ENCODE results near the gene BOLA3. TPM values are rescaled to one million over a fixed set of nuclear protein-coding genes. Genes with fewer than 3 reads are reported as not detected.

The BOLA3 gene
- total RNA-seq, 4 donors from 2014 or later = 16.4 to 94.2 (median 78.6) TPM

DNA sequence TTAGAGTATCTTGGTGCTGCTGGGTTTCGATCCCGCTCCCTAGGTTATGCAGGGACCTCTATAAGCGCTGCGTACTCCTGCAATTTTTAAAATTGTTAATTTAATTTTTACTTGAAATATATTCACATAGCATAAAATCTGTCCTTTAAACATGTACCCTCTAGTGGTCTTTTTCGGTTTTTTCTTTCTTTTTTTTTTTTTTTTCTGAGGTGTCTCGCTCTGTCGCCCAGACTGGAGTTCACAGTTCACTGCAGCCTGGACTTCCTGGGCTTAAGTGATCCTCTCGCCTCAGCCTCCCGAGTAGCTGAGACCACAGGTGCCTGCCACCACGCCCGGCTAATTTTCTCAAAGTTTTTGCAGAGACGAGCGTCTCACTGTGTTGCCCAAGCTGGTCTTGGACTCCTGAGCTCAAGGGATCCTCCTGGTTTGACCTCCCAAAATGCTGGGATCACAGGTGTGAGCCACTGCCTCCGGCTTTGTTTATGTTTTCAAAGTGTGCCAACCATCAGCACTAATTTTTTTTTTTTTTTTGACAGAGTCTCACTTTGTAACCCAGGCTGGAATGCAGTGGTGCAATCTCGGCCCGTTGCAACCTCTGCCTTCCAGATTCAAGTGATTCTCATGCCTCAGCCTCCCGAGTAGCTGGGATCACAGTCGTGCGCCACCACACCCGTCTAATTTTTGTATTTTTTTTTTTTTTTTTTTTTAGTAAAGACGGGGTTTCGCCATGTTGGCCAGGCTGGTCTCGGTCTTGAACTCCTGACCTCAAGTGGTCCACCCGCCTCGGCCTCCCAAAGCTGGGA is 31.6 kb upstream of the BOLA3 start:
- Histone ChIP-seq H3K4me1 (peaks cover 13 to 25% of the 10 kb centered on the region in 2 donors), H3K27ac (peak overlapping the region in 1 of 3 donors; percentile 91), H3K27me3 (no peaks in the 10 kb centered on the region), H3K36me3 (no peaks in the 10 kb centered on the region), H3K9me3 (no peaks in the 10 kb centered on the region), H3K4me3 (replicated peaks in 1 of 3) (peak overlapping the region in 2 of 3 donors; percentile 47 to 89)
- DNase-seq = peak in 1 of 2 donors; percentile 16
- TF ChIP-seq, protein P1, sequence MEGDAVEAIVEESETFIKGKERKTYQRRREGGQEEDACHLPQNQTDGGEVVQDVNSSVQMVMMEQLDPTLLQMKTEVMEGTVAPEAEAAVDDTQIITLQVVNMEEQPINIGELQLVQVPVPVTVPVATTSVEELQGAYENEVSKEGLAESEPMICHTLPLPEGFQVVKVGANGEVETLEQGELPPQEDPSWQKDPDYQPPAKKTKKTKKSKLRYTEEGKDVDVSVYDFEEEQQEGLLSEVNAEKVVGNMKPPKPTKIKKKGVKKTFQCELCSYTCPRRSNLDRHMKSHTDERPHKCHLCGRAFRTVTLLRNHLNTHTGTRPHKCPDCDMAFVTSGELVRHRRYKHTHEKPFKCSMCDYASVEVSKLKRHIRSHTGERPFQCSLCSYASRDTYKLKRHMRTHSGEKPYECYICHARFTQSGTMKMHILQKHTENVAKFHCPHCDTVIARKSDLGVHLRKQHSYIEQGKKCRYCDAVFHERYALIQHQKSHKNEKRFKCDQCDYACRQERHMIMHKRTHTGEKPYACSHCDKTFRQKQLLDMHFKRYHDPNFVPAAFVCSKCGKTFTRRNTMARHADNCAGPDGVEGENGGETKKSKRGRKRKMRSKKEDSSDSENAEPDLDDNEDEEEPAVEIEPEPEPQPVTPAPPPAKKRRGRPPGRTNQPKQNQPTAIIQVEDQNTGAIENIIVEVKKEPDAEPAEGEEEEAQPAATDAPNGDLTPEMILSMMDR (IDR thresholded peaks at IDR 0.05) = peak in 1 of 6 experiments; percentile 57
- no peak for TF ChIP-seq POLR2A (IDR thresholded peaks at IDR 0.05)
- intact Hi-C loops (cut with DNase I) = no loop called here
- WGBS, 2 donors = 59 to 61% methylated on average over 25 of the region's 25 CpGs

DNA sequence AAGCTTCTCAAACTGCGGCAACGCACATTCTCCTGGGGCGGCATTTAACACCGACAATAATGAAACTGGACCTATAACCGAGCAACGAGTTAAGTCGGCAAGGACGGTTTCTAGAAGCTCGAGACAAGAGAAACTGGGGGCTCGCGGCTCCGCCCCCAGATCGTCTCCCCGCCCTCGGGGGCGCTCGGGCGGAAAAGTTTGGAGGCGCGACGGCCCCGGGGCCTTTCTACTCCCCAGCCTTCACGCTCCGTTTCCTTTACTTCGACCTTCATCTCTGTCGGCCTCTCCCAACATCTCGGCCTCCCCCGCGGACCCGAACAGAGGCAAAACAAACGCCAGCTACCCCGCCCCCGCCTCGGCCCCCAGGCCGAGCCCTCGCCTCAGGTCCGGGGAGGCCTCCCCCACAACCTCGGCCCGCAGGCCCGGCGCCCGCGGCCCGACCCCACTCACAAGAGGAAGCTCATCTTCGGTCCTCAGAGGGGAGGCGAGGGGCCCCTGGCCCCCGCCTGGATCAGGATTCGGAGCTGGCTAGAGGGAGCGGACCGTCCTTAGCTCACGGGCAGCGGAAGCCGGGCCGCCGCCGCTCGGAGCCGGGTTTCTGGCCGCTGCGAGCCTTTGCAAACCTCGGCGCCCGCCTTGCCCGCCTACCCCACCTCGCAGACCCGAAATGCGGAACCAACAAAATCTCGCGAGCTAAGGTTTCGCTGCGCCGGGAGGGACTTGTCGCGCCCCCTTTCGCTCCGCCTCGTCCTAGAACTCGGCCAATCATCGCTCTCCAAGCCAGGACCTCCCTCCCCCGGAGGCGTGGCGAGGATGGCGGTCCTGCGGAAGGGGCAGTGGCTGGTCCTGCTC is 30.7 kb upstream of the BOLA3 start, which contains the start of gene MOB1A:
Gene MOB1A, minus strand, starts transcription at position 669 of the 852 bp plus-strand sequence. Its CDS starts 205 bp downstream, at position 464.
- intact Hi-C loops (cut with DNase I) = no loop called here
- peak within 1 kb of the TSS; percentile 90 to 92 (median 91) for H3K27ac ChIP-seq
- H3K4me1 ChIP-seq = peaks cover 13 to 25% of the 10 kb centered on the region in 2 donors
- TF ChIP-seq, protein P1 (IDR thresholded peaks at IDR 0.05) = peak in 1 of 6 experiments; percentile 5
- peak in 1 of 2 donors; percentile 89 for TF ChIP-seq POLR2A (IDR thresholded peaks at IDR 0.05)
- DNase-seq = peak; percentile 97 to 98
- WGBS, 2 donors = 0 to 1% methylated on average over 50 to 56 of the region's 84 CpGs
- H3K9me3 ChIP-seq = no peaks in the 10 kb centered on the region
- H3K4me3 ChIP-seq (replicated peaks in 1 of 3) = peak within 1 kb of the TSS; percentile 64 to 100 (median 89)
- no peaks in the 10 kb centered on the region for H3K27me3 ChIP-seq
- H3K36me3 ChIP-seq = no peaks in the 10 kb centered on the region

DNA sequence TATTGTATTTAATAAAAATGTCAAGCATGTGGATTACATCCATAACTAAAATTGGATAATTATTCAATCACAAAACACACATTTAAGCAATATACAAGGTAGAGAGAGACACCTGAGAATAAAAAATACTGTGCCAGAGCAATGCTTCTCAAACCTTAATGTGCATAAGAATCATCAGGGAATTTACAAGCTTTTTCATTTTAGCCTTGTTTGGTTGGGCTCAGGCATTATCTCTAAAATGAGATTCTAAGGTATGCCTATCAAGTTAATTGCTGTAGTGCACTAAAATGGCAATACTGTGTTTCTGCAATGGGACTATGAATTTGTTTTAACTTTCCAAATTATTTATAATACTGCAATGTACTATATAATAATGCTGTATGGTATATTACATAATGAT is 30.0 kb upstream of the BOLA3 start:
- peaks cover 13 to 25% of the 10 kb centered on the region in 2 donors for H3K4me1 ChIP-seq
- TF ChIP-seq POLR2A (IDR thresholded peaks at IDR 0.05) = no peak
- TF ChIP-seq, protein P1 (IDR thresholded peaks at IDR 0.05) = no peak
- peak overlapping the region in 2 of 3 donors; percentile 89 to 100 for H3K4me3 ChIP-seq (replicated peaks in 1 of 3)
- H3K27ac ChIP-seq = peak overlapping the region in 2 of 3 donors; percentile 90 to 92
- H3K36me3 ChIP-seq = no peaks in the 10 kb centered on the region
- H3K27me3 ChIP-seq = no peaks in the 10 kb centered on the region
- intact Hi-C loops (cut with DNase I) = no loop called here
- no peak for DNase-seq
- H3K9me3 ChIP-seq = no peaks in the 10 kb centered on the region

DNA sequence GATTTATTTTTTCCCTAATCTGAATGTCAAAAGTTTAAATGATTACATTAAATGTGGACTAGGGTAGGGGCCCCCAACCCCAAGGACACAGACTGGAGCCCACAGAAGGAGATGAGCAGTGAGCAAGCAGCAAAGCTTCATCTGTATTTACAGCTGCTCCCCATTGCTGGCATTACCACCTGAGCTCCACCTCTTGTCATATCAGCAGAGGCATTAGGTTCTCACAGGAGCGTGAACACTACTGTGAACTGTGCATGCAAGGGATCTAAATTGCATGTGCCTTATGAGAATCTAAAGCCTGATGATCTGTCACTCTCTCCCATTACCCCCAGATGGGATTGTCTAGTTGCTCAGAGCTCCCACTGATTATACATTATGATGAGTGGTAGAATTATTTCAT is 27.2 kb upstream of the BOLA3 start:
- DNase-seq = no peak
- no peak for TF ChIP-seq POLR2A (IDR thresholded peaks at IDR 0.05)
- TF ChIP-seq, protein P1 (IDR thresholded peaks at IDR 0.05) = no peak
- intact Hi-C loops (cut with DNase I) = no loop called here
- Histone ChIP-seq H3K27ac (no peak overlapping the region), H3K27me3 (no peaks in the 10 kb centered on the region), H3K4me3 (replicated peaks in 1 of 3) (no peak overlapping the region), H3K9me3 (no peaks in the 10 kb centered on the region), H3K4me1 (peaks cover 13 to 25% of the 10 kb centered on the region in 2 donors), H3K36me3 (peaks cover 7 to 17% of the 10 kb centered on the region in 2 donors)
- 100% methylated on average over 1 of the region's 1 CpG for WGBS, 2 donors

Measured in thyroid gland (tissue), 4 donors.